Right forelimb (tissue), 1 donor: ENCODE measurements around the gene SAMSN1.
"Not testable (repeated sequence)": the region's sequence is repeated elsewhere in the genome, so short reads cannot be mapped to it uniquely, and the experiment has no call there.

ENCODE experiments used
- DNase-seq: peaks from one replicate; pipeline ENCODE4 v3.0.0-alpha.2; 2018

The SAMSN1 gene

DNA sequence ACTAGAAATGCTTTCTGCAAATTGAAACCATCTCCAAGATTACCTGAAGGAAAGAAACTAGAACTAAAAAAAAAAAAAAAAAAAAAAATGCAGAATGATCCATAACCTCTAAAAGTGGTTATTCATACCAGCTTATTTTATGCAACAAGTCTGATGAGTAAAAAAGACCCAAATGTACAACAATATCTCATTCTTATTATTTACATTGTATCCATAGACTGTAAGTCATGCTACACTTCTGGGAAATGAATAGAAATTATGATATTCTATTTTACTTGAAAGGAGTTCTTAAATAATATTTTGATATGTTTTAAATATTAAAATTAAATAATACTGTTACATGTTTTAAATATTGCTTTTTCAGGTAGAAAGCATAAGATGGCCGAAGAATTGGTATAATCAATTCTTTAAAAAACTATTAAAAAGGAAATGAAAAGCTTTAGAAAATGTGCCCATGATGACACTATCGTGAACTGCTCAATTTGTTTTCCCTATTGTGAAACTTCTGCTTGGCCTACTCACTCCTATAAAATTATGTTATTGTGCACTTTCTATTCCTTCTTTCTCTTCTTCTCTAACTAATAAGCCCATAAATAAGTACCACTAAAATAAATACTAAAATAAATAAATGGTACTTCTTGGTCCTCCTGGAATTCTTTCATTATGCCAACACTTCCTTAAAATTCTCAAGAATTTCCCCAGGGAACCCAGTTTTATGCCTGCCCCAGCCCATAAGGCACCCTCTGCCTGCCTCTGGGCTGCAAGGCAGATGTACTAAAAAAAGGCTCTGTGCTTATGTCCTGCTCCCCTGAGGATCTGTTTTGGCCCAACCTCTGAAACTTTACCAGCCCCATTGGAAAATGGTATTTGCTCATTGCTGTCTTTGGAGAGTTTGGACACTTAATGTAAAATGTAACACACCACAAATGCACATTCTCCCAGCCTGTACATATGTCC lies 18.1 kb downstream of the SAMSN1 start:
- DNase-seq = no peak

- DNase-seq = no peak
These were observed 19.0 kb downstream of the SAMSN1 start for GRCh38 chr21:14526836-14527695.

DNA sequence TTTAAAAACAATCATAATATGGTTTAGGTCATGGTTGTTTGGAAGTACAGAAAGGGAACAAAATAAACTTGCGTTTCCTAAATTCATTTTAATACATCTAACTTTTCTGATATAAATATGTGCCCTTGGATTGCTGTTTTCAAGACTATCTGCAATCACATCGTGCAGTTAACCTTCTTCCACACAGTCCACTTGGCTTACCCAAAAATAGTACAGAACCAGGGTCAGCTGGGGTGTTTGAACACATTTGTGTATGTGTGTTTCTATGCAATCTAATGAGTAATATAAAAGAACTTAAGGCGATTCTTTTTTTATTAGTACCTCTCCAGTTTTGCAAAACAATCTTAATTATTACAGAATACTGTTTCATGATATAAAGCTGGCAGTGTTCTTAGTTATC lies 19.9 kb downstream of the SAMSN1 start:
- DNase-seq = no peak

- no peak for DNase-seq
These were observed 22.9 kb downstream of the SAMSN1 start for GRCh38 chr21:14523234-14523633.

- DNase-seq = no peak
These were observed 23.4 kb downstream of the SAMSN1 start for GRCh38 chr21:14522736-14523135.

DNA sequence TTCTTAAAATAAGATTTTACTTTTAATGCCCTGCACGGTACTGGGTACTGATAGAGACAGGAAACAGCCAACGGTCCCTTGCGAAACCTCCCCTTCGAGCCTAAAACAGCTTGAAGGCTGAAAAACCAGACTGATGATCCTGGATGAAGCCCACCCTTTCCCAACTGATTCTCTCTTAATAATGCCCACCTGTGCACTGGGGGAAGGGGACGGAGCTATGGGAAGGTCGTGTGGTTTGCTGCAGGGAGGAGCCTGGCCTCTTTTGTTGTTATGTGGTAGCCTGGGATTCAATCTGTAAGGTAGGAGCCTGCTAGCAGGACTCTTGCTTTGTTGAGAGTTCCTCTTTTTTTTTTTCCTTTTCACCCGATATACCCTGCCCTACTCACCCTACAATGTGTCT lies 25.6 kb downstream of the SAMSN1 start:
- DNase-seq = no peak

GRCh38 chr21:14519000-14519399 lies 27.1 kb downstream of the SAMSN1 start:
- no peak for DNase-seq

DNA sequence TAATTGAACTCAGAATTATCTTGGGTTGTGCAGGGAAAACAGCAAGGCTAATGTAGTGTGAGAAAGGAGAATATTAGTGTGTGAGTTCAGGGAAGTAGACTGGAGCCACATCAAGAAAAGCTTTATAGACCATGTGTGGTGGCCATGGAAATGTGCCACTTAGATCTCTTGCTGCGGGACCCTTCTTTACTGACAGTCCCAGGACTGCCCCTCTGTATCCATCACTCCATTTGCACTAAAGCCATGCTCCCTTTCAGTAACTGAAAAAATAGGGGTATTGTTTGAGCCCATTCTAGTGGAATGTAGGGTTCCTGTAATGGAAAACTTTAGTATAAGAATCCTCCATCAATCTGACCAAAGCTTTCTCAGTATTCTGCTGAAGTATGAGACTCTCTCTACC lies 32.3 kb downstream of the SAMSN1 start:
- no peak for DNase-seq

DNA sequence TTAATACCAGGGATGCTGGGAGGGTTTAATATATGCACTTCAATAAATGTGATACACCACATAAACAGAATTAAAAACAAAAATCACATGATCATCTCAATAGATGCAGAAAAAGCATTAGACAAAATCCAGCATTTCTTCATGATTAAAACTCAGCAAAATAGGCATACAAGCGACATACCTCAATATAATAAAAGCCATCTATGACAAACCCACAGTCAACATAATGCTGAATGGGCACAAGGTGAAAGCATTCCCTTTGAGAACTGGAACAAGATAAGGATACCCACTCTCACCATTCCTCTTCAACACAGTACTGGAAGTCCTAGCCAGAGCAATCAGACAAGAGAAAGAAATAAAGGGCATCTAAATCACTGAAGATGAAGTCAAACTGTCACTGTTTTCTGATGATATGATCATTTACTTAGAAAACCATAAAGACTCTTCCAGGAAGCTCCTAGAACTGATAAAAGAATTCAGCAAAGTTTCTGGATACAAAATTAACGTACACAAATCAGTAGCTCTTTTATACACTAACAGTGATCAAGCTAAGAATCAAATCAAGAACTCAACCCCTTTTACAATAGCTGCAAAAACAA lies 39.2 kb downstream of the SAMSN1 start:
- DNase-seq = not testable (repeated sequence)

- DNase-seq = no peak
These were observed 45.2 kb downstream of the SAMSN1 start for GRCh38 chr21:14500873-14501272.

- DNase-seq = no peak
These were observed 46.8 kb downstream of the SAMSN1 start for GRCh38 chr21:14499316-14499715.

- DNase-seq = no peak
These were observed 48.3 kb downstream of the SAMSN1 start for GRCh38 chr21:14497825-14498224.

DNA sequence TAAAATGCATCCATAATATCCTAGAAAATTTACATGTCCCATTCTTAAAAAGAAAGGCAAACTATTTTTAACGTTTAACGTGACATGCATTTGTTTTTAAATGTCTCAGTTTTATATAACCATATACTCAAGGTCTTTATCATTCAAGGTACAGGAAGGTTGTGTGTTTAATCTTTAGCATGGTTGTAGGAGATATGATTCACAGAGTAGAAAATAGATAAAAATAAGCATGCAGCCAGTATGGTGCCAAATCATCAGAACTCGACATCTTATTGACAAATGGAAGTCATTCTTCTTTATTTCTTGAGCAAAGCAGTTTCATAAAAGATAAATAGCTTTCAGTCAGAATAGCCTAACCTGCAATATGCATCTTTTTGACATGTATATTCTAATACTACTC lies 51.0 kb downstream of the SAMSN1 start:
- DNase-seq = no peak

DNA sequence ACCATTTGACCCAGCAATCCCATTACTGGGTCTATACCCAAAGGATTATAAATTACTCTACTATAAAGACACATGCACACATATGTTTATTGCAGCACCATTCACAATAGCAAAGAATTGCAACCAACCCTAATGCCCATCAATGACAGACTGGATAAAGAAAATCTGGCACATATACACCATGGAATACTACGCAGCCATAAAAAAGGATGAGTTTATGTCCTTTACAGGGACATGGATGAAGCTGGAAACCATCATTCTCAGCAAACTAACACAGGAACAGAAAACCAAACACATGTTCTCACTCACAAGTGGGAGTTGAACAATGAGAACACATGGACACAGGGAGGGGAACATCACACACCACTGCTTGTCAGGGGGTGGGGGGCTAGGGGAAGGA lies 51.9 kb downstream of the SAMSN1 start:
- not testable (repeated sequence) for DNase-seq

DNA sequence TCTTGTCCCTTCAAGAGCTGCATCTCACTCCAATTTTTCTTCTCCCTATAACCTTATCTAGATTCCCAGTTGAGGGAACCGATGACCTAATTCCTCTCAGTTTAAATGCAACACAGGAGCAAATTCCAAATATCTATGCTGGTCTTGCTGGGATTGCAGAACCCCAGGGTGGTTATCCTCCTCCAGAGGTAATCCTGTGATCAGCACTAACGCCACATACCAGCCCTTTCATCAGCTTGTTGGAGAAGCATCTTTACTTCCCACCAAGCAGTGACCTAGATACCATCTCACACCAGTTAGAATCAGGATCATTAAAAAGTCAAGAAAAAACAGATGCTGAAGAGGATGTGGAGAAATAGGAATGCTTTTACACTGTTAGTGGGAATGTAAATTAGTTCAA lies 52.4 kb downstream of the SAMSN1 start:
- DNase-seq = no peak

DNA sequence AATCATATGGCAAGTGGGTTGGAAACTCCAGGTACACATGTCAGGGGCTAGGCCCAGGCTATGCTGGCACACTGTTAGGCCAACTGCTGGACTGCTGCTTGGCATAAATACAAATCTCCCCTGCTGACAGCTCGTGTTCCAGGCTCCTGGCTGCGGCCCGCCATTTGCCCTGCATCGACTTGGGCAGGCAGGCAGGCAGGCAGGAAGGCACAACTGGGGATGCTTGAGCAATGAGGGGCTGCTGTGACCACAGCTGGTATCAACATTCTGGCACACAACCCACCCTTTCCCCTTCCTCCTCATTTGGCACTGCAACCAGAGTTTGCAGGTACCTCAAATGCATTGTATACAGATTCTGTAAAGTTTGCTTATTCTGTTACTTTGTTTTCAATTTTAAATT lies 53.2 kb downstream of the SAMSN1 start:
- no peak for DNase-seq

GRCh38 chr21:14491269-14491681 lies 54.8 kb downstream of the SAMSN1 start:
- no peak for DNase-seq

- DNase-seq = no peak
These were observed 57.4 kb downstream of the SAMSN1 start for GRCh38 chr21:14488672-14489204.

DNA sequence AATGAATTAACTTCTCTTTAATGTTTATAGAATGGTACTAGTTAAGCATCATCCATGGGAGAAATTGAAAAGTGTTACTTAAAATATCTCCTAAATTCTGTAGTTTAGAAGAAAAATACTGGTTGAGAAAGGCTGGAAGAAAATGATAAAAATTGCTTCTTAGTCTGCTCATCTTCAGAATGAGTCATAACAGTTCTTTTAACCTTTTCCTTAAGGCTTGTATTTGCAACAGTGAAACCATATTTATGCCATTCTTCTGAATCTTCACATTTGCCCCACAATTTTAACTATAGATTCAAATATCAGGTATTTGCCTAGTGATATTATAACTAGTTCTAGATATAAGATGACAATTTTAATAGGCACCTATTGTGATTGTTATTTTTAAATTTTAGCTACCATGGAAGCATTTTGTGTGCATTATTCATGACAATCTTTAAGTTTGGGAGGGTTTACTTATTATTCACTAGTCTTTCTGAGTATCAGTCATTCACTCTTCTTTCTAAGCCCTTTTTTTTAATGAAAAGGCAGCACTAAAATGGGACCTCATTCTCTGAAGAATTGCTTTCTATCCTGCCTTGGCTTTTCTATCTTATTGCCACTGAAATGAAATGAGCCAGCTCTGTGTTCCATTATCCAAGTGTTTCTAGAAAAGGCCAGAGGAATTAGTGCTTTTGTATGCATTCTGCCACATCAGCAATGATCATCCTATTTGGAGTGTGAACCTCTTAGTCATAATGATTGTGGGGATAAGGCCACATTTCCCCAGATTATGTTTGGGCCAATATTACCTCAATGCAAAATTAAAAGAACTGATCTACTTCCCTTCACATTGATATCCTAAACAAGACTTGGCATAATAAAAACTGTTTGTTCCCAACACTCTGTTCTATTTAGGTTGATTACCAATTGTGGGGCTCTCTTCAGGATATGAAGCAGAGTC lies 58.4 kb downstream of the SAMSN1 start:
- DNase-seq = no peak

DNA sequence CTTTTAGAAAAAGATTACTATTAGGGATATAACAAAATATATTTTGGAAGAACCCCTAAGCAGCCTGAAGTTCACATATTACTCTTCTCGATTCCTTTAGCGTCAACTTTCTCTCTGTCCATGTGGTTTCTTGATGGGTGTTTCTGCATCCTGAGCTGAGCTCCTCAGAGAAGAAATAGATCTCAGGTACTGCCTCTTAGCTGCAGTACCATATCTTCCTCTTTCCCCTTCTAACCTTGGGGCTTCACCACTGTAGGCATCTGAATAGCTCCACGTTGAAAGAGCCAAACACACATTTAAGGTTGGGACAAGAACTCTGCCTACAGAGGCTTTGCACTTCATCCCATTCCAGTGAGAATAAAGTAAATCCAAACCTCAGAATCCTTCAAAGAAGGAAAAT lies 59.2 kb downstream of the SAMSN1 start:
- no peak for DNase-seq

GRCh38 chr21:14484188-14485009 lies 61.7 kb downstream of the SAMSN1 start:
- DNase-seq = no peak
